PFSK-1 (cell line): Measurements from ENCODE around the gene PTPN5.

Source experiments
- FOXP2 ChIP-seq: optimal IDR thresholded peaks from 2 replicates; pipeline ENCODE3; 2011; ENCODE audit warnings: borderline replicate concordance, control low read depth, inconsistent platforms; ENCODE audit not compliant: insufficient read depth; ENCODE audit errors: extremely low read length, extremely low read depth
- POLR2AphosphoS5 ChIP-seq: IDR thresholded peaks from 2 replicates; pipeline ENCODE4 v1.6.1; 2012; ENCODE audit warnings: low read depth, mild to moderate bottlenecking, control low read depth, low read length, moderate library complexity
- SIN3A ChIP-seq: IDR thresholded peaks from 2 replicates; pipeline ENCODE4 v1.6.1; 2012; ENCODE audit warnings: mild to moderate bottlenecking, low read length, moderate library complexity, borderline replicate concordance; ENCODE audit not compliant: insufficient read depth
- TAF1 ChIP-seq: IDR thresholded peaks from 2 replicates; pipeline ENCODE4 v1.6.1; 2012; ENCODE audit warnings: low read length, control low read depth, borderline replicate concordance; ENCODE audit not compliant: insufficient read depth

DNA sequence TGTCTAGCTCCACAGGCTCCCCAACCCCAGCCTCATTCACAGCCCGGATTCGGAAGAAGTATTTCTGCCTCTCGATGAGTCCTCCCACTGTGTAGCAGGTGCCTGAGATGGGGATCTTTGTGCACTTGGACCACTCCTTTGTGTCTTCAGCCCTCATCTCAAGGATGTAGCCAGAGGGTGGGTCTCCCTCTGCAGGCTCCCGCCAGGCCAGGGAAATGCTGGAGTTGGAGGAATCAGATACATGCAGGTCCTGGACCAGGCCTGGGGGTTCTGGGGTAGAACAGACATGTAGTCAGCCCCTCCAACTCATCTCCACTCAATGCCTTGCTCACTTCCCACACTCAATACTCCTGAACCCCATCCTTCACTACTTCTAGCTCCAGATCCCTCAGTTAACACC is 82.2 kb downstream of the PTPN5 start:
- TF ChIP-seq TAF1: no peak
- no peak for TF ChIP-seq SIN3A
- no peak for TF ChIP-seq FOXP2
- TF ChIP-seq POLR2AphosphoS5: no peak
